HG03025 (cell line): Measurements from ENCODE around the gene TUFM.
"Not testable (repeated sequence)": the region's sequence is repeated elsewhere in the genome, so short reads cannot be mapped to it uniquely, and the experiment has no call there.

ENCODE experiments used
- ATAC-seq: cut with Tn5 transposase; IDR thresholded peaks from one replicate; pipeline ENCODE4 v1.9.1; 2021; ENCODE audit warnings: mild to moderate bottlenecking, moderate library complexity; ENCODE audit not compliant: unreplicated experiment, low FRiP score

TUFM gene

GRCh38 chr16:28842696-28843095 is 3.5 kb downstream of the TUFM start:
- ATAC-seq = no peak

- ATAC-seq = no peak
These were observed 6.2 kb downstream of the TUFM start for GRCh38 chr16:28839899-28840298.

- no peak for ATAC-seq
These were observed 7.0 kb downstream of the TUFM start for GRCh38 chr16:28839004-28839639.

- no peak for ATAC-seq
These were observed 7.6 kb downstream of the TUFM start for GRCh38 chr16:28838558-28838918.

DNA sequence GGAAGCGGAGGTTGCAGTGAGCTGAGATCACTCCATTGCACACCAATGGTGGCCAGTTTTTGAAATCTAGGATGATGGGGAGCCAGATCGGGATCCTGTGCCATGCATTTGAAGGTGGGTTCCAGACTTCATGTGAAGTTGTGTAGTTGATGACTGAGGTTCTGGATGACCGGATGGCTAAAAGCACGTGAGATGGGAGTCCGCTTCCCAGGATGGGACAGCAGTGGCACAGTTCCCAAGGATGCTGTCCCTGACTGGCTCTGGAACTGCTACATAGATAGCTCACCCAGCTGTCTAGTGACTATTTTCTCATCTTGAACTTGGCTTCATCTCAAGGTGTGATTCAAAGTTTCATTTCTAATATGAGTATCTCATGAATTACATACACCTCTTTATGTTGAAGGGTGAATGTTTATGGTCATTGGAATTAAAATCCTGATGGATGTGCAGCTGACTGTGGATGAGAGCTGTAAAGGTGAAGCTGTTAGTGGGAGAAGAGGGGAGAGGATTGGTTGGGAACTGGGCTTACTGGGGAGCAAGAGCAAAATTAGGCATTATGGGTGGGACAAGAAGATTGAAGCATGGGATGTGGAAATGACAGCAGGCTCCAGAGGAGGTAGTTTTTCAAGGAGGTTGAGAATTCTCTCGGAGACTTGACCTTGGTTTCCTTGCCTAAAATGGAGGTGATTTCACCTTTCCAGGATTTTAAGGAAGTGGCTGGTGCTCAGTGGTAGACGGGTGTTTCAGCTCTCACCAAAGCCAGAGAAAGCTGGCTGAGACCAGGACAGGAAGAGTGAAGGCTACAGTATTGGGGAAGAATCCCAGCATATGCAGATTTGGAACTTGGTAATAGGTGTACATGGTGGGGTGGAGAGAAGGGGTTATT is 8.2 kb downstream of the TUFM start:
- no peak for ATAC-seq

GRCh38 chr16:28836761-28837064 is 9.4 kb downstream of the TUFM start:
- ATAC-seq = no peak

GRCh38 chr16:28835864-28836760 is 10.0 kb downstream of the TUFM start:
- no peak for ATAC-seq

GRCh38 chr16:28834873-28835863 is 11.0 kb downstream of the TUFM start:
- no peak for ATAC-seq

DNA sequence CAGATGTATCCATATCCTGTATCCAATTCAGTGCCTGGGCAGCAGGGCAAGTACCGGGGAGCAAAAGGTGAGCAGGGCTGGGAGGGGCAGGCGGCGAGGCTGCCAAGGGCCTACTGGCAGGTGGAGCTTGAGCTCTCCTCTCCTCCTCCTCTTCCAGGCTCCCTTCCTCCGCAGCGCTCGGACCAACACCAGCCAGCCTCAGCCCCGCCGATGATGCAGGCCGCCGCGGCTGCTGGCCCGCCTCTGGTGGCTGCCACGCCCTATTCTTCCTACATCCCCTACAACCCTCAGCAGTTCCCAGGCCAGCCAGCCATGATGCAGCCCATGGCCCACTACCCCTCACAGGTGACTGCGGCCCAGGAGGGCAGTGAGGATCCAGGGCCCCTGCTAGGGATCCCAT is 11.8 kb downstream of the TUFM start:
- ATAC-seq = no peak

DNA sequence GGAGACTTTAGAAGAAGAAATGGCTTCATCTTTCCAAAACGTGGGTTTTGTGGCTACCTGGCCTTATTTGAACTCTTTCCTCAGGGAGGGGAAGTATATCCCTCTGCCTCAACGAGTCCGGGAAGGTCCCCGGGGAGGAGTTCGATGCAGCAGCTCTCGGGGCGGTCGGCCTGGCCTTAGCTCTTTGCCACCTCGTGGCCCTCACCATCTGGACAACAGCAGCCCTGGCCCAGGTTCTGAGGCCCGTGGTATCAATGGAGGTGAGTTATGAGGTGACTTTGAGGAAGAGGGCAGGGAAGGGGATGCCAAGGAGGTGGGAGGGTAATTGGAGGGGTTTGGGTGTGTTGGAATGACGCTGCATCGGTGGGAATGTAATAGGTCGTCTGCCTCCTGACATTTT is 15.6 kb downstream of the TUFM start:
- no peak for ATAC-seq

GRCh38 chr16:28829747-28830146 is 16.4 kb downstream of the TUFM start:
- ATAC-seq = no peak

DNA sequence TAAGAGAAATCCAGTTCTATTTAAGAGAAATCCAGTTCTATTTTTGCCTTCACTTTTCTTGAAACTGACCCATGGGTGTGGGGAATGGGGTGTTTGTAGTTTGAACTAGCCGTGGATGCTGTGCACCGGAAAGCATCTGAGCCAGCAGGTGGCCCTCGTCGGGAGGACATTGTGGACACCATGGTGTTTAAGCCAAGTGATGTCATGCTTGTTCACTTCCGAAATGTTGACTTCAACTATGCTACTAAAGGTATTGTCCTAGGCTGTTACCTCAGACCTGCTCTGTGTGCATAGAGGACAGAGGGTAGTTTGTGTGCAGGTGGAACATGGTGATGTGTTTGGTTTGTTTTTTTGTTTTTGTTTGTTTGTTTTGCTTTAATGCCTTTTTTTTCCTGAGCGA is 20.0 kb downstream of the TUFM start:
- no peak for ATAC-seq

DNA sequence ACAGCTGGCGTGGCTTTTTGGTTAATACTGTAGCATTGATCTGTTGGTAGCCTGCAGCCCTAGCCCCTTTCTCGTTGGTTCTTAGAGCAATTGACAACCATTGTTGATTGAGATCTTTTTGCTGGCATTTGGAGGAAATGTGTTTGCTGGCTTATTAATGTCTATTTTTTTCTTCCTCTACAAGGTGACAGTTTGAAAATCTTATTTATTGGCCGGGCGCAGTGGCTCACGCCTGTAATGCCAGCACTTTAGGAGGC is 21.5 kb downstream of the TUFM start:
- ATAC-seq = no peak

GRCh38 chr16:28823873-28824716 is 22.1 kb downstream of the TUFM start:
- peak; percentile 46 for ATAC-seq

DNA sequence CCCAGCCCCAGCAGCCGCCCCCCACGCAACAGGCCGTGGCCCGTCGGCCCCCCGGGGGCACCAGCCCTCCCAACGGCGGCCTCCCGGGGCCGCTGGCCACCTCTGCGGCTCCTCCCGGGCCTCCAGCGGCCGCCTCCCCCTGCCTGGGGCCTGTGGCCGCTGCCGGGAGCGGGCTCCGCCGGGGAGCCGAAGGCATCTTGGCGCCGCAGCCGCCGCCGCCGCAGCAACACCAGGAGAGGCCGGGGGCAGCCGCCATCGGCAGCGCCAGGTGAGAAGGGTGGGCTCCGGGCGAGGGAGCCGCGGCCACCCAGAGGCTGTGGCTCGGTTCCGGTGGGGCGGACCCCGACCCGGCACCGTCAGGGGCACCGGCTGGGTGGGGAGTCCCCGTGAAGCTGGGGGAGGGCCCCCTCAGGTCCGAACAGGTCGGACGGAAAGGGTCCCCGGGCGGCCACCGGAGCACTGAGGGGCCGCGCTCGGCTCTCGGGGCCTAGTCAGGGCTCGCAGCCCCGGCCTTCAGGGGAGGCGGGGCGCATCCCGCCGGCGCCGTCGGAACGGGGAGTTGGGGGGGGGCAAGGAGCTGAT is 22.8 kb downstream of the TUFM start:
- ATAC-seq = peak; percentile 24

- peak; percentile 47 for ATAC-seq
These were observed 23.4 kb downstream of the TUFM start, which contains the start of gene ATXN2L for GRCh38 chr16:28822520-28823290. Gene ATXN2L, plus strand, starts transcription at chr16:28822999. Its CDS starts 261 bp downstream, at chr16:28823260.

- no peak for ATAC-seq
These were observed 24.2 kb downstream of the TUFM start for GRCh38 chr16:28821874-28822519.

DNA sequence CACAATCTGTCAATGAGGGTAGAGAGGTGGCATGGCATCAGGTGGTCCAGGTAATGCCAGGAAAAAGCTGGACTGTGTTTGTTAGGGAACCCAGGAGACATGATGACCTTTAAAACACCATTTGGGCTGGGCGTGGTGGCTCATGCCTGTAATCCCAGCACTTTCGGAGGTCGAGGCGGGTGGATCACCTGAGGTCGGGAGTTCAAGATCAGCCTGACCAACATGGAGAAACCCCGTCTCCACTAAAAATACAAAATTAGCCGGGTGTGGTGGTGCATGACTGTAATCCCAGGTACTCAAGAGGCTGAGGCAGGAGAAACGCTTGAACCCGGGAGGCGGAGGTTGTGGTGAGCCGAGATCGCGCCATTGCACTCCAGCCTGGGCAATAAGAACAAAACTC is 25.6 kb downstream of the TUFM start:
- not testable (repeated sequence) for ATAC-seq
